ENCODE data around the gene ZC3H12C.

ZC3H12C gene

DNA sequence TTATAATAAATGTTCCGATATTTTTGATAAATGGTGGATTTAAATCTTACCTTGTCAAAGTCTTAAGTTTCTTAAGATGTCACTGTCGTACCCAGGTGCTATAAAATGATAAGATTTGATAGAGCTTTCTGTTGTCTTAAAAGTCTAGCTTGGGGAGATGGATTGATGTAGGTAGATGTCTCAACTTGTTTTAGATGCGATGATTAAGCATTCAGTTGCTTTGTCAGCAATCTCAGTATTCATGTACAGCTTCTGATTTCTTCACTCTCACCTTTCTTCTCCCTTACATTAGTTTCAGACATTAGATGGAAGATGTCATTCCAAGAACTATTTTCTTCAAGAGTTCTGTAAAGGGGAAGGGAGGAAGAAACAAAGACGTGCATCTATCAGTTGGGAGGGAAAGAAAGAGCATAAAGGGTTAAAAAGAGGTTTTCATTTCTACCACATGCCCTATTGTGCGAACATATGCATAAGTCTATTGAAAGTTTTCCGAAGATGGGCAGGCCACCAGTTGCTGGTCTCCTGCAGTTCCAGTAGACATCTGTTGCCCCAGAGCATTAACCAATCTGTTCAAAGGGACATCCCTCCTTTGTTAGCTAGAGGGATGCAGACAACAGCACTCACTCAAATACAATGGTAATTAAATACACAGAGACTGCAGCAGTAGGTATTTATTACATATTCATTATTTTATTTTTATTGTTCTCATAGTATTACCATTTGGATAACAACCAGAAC lies 38.4 kb downstream of the ZC3H12C start:
- Histone ChIP-seq H3K36me3 (replicated peaks) (peaks cover under 1% of the 10 kb centered on the region), H3K27me3 (replicated peaks) (no peaks in the 10 kb centered on the region), H3K4me3 (ENCODE audit: low read depth, low read length) (no peak overlapping the region), H3K27ac (no peak overlapping the region)
- TF ChIP-seq, protein P1, sequence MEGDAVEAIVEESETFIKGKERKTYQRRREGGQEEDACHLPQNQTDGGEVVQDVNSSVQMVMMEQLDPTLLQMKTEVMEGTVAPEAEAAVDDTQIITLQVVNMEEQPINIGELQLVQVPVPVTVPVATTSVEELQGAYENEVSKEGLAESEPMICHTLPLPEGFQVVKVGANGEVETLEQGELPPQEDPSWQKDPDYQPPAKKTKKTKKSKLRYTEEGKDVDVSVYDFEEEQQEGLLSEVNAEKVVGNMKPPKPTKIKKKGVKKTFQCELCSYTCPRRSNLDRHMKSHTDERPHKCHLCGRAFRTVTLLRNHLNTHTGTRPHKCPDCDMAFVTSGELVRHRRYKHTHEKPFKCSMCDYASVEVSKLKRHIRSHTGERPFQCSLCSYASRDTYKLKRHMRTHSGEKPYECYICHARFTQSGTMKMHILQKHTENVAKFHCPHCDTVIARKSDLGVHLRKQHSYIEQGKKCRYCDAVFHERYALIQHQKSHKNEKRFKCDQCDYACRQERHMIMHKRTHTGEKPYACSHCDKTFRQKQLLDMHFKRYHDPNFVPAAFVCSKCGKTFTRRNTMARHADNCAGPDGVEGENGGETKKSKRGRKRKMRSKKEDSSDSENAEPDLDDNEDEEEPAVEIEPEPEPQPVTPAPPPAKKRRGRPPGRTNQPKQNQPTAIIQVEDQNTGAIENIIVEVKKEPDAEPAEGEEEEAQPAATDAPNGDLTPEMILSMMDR (IDR thresholded peaks at IDR 0.05; ENCODE audit: low read depth, low read length, missing control alignments) = no peak
- in situ Hi-C loops (cut with HindIII; ENCODE audit: low pct_ligation_motif_present, low sequenced_read_pairs) = no loop called here
- DNase-seq = no peak

DNA sequence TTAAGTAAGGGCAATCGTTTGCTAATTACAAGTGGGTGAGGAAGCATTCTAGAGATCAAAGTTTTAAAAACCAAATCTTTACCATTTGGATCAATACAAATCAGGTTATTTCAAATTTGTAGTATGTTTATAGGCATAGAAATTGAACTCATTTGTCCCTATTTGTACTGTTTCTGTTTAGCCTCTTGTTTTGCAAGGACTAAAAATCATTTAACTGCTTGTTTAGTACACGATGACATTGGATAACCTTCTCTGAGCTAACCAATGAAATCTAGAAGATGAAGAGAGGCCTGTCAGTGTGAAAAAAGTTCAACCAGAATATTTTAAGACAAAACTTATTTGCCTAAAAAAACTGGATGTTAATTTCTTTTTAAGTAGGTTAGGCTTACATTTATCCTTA lies 40.0 kb downstream of the ZC3H12C start:
- peaks cover 6% of the 10 kb centered on the region for H3K36me3 ChIP-seq (replicated peaks)
- in situ Hi-C loops (cut with HindIII; ENCODE audit: low pct_ligation_motif_present, low sequenced_read_pairs) = no loop called here
- no peak overlapping the region for H3K4me3 ChIP-seq (ENCODE audit: low read depth, low read length)
- no peak overlapping the region for H3K27ac ChIP-seq
- DNase-seq = no peak
- TF ChIP-seq, protein P1 (IDR thresholded peaks at IDR 0.05; ENCODE audit: low read depth, low read length, missing control alignments) = no peak
- no peaks in the 10 kb centered on the region for H3K27me3 ChIP-seq (replicated peaks)

DNA sequence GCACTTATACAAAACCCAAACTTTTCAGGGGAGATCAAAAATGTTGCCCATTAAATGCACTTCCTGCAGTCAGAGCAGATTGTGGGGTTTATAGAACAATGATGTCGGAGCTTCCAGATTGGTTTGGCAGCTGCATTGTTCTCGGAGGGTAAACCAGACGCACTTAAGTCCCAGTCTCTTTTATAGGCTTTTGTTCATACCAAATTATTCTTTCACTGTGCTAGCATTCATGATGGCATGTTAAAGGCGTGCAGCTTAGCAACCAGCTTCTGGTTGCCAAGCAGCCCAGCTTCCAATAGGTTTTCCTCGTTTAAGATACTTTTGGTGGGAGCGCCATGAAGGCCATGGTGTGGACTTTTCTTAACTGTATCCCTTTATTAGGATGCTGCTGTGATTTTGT lies 40.9 kb downstream of the ZC3H12C start:
- DNase-seq = no peak
- in situ Hi-C loops (cut with HindIII; ENCODE audit: low pct_ligation_motif_present, low sequenced_read_pairs) = no loop called here

GRCh38 chr11:110141812-110142211 lies 48.6 kb downstream of the ZC3H12C start:
- in situ Hi-C loops (cut with HindIII; ENCODE audit: low pct_ligation_motif_present, low sequenced_read_pairs) = no loop called here
- DNase-seq = no peak
- Histone ChIP-seq H3K36me3 (replicated peaks) (peaks cover 5% of the 10 kb centered on the region), H3K4me3 (ENCODE audit: low read depth, low read length) (no peak overlapping the region), H3K27ac (no peak overlapping the region), H3K27me3 (replicated peaks) (no peaks in the 10 kb centered on the region)
- TF ChIP-seq, protein P1 (IDR thresholded peaks at IDR 0.05; ENCODE audit: low read depth, low read length, missing control alignments) = no peak

More for the DNA sequence above, 40.9 kb downstream of the ZC3H12C start:
- TF ChIP-seq, protein P1 (IDR thresholded peaks at IDR 0.05; ENCODE audit: low read depth, low read length, missing control alignments) = no peak
- Histone ChIP-seq H3K27me3 (replicated peaks) (no peaks in the 10 kb centered on the region), H3K36me3 (replicated peaks) (peaks cover 6% of the 10 kb centered on the region), H3K27ac (no peak overlapping the region), H3K4me3 (ENCODE audit: low read depth, low read length) (no peak overlapping the region)

- TF ChIP-seq, protein P1 (IDR thresholded peaks at IDR 0.05; ENCODE audit: low read depth, low read length, missing control alignments) = no peak
- Histone ChIP-seq H3K27me3 (replicated peaks) (no peaks in the 10 kb centered on the region), H3K27ac (peak overlapping the region; percentile 97), H3K4me3 (ENCODE audit: low read depth, low read length) (no peak overlapping the region), H3K36me3 (replicated peaks) (peaks cover 3% of the 10 kb centered on the region)
- peak; percentile 87 for DNase-seq
- in situ Hi-C loops (cut with HindIII; ENCODE audit: low pct_ligation_motif_present, low sequenced_read_pairs) = no loop called here
These were observed 54.9 kb downstream of the ZC3H12C start for GRCh38 chr11:110147962-110148709.

Measured in brain microvascular endothelial cell (primary cell).